ENCODE results near the gene NLRC4. TPM values are rescaled to one million over a fixed set of nuclear protein-coding genes. Genes with fewer than 3 reads are reported as not detected.

NLRC4 gene
- total and polyA plus RNA-seq, 2 donors: 0.67 to 1.7 TPM

Small RNAs within 50 kb of the gene (small RNA-seq; reads per million reads assigned to genes)
- not detected for gene RNU6-647P

Other genes with a start within 250 kb of the NLRC4 start
- gene DPY30, start 225.1 kb downstream of the NLRC4 start, total RNA-seq: 59.8 TPM
- gene DPY30, start 225.1 kb downstream of the NLRC4 start, polyA plus RNA-seq: 77.1 TPM
- gene SPAST, start 201.3 kb downstream of the NLRC4 start, total RNA-seq: 50.2 TPM
- 6.8 TPM for gene SPAST, start 201.3 kb downstream of the NLRC4 start, polyA plus RNA-seq
- gene SLC30A6, start 99.0 kb downstream of the NLRC4 start, total RNA-seq: 49.0 TPM
- gene SLC30A6, start 99.0 kb downstream of the NLRC4 start, polyA plus RNA-seq: 10.0 TPM
- 46.2 TPM for gene YIPF4, start 13.0 kb upstream of the NLRC4 start, total RNA-seq
- 17.2 TPM for gene YIPF4, start 13.0 kb upstream of the NLRC4 start, polyA plus RNA-seq
- gene BIRC6, start 92.1 kb upstream of the NLRC4 start, total RNA-seq: 318 TPM
- gene BIRC6, start 92.1 kb upstream of the NLRC4 start, polyA plus RNA-seq: 26.7 TPM

All from urinary bladder (tissue), 2 donors.